ENCODE data around the gene ANKRD36C. TPM values are rescaled to one million over a fixed set of nuclear protein-coding genes. Genes with fewer than 3 reads are reported as not detected.
A peak's percentile ranks its signal among the peaks of the same experiment; 100 is the strongest.
"Not testable (repeated sequence)": the region's sequence is repeated elsewhere in the genome, so short reads cannot be mapped to it uniquely, and the experiment has no call there.

ANKRD36C gene
- total and polyA plus RNA-seq, 9 of the 15 experiments (the other 6 are each of a cell fraction or from before 2014, with no cell fraction given) = 4.4 to 51.6 (median 11.9) TPM

DNA sequence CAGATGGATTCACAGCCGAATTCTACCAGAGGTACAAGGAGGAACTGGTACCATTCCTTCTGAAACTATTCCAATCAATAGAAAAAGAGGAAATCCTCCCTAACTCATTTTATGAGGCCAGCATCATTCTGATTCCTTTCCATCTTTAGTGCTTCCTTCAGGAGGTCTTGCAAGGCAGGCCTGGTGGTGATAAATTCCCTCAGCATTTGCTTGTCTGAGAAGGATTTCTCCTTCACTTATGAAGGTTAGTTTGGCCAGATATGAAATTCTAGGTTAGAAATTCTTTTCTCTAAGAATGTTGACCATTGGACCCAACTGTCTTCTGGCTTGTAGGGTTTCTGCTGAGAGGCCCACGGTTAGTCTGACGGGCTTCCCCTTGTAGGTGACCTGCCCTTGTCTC, 167.4 kb downstream of the ANKRD36C start:
- in situ Hi-C loops (cut with MboI) = loop anchor here (25.0 kb wide), 1 partner anchor 1588 kb away; no protein-coding TSS in a partner anchor
- POLR2A ChIA-PET; CTCF ChIA-PET (ENCODE audit: low intra/inter-chr PET ratio); FAIRE-seq; H2AFZ ChIP-seq (ENCODE audit: low read depth, low read length); H3K36me3 ChIP-seq (ENCODE audit: control insufficient read depth, insufficient read depth, low read length); H3K9me3 ChIP-seq (replicated peaks; ENCODE audit: control insufficient read depth, insufficient read depth, low read depth, low read length); H3K9me1 ChIP-seq (ENCODE audit: control insufficient read depth, insufficient read depth, low read length); intact Hi-C loops (cut with micrococcal nuclease); H4K20me1 ChIP-seq (replicated peaks; ENCODE audit: control insufficient read depth, insufficient read depth, low read length); DNase-seq (ENCODE audit: extremely low read depth in 1 of 4, low spot score in 3 of 4); H3K4me3 ChIP-seq; H3K9ac ChIP-seq (ENCODE audit: insufficient read depth in 1 of 2, low read depth in 2 of 2, low read length in 2 of 2); H3K27me3 ChIP-seq (ENCODE audit: control insufficient read depth in 2 of 2, insufficient read depth in 2 of 2, low read length in 2 of 2); ATAC-seq; H3K4me1 ChIP-seq (replicated peaks in 1 of 2; ENCODE audit: control insufficient read depth in 2 of 2, insufficient read depth in 2 of 2, low read length in 2 of 2); H3K27ac ChIP-seq (ENCODE audit: extremely low read depth, low read depth, low read length); H3K79me2 ChIP-seq (ENCODE audit: control insufficient read depth, insufficient read depth, low read length); BruUV-seq (replicated peaks); H3K4me2 ChIP-seq (ENCODE audit: insufficient read depth, low read length): not testable (repeated sequence)
- 67% methylated on average over 2 of the region's 3 CpGs for WGBS (ENCODE audit: insufficient coverage, low coverage, missing lambda C conversion rate)
- peak; percentile 71; the same call in 1 of the 2 replicates for TF ChIP-seq ZFP1 (CRISPR knock-in tag; IDR thresholded peaks at IDR 0.05)

DNA sequence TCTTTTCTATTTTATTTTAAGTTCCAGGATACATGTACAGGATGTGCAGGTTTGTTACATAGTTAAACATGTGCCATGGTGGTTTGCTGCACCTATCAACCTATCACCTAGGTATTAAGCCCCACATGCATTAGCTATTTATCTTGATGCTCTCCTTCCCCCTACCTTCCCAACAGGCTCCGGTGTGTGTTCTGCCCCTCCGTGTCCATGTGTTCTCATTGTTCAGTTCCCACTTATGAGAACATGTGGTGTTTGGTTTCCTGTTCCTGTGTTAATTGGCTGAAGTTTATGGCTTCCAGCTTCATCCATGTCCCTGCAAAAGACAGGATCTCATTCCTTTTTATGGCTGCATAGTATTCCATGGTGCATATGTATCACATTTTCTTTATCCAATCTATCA, 174.1 kb downstream of the ANKRD36C start:
- H3K4me2 ChIP-seq (ENCODE audit: insufficient read depth, low read length); H3K9me1 ChIP-seq (ENCODE audit: control insufficient read depth, insufficient read depth, low read length); DNase-seq (ENCODE audit: extremely low read depth in 1 of 4, low spot score in 3 of 4); POLR2A ChIA-PET; H3K27ac ChIP-seq (ENCODE audit: extremely low read depth, low read depth, low read length); H4K20me1 ChIP-seq (replicated peaks; ENCODE audit: control insufficient read depth, insufficient read depth, low read length); H3K27me3 ChIP-seq (ENCODE audit: control insufficient read depth in 2 of 2, insufficient read depth in 2 of 2, low read length in 2 of 2); intact Hi-C loops (cut with micrococcal nuclease); H3K4me1 ChIP-seq (replicated peaks in 1 of 2; ENCODE audit: control insufficient read depth in 2 of 2, insufficient read depth in 2 of 2, low read length in 2 of 2); FAIRE-seq; H3K9ac ChIP-seq (ENCODE audit: insufficient read depth in 1 of 2, low read depth in 2 of 2, low read length in 2 of 2); H3K9me3 ChIP-seq (replicated peaks; ENCODE audit: control insufficient read depth, insufficient read depth, low read depth, low read length); CTCF ChIA-PET (ENCODE audit: low intra/inter-chr PET ratio); BruUV-seq (replicated peaks); ATAC-seq; H2AFZ ChIP-seq (ENCODE audit: low read depth, low read length); H3K36me3 ChIP-seq (ENCODE audit: control insufficient read depth, insufficient read depth, low read length); H3K79me2 ChIP-seq (ENCODE audit: control insufficient read depth, insufficient read depth, low read length); H3K4me3 ChIP-seq: not testable (repeated sequence)
- in situ Hi-C loops (cut with MboI) = loop anchor here (25.0 kb wide), 1 partner anchor 1595 kb away; no protein-coding TSS in a partner anchor
- TF ChIP-seq, protein P1, sequence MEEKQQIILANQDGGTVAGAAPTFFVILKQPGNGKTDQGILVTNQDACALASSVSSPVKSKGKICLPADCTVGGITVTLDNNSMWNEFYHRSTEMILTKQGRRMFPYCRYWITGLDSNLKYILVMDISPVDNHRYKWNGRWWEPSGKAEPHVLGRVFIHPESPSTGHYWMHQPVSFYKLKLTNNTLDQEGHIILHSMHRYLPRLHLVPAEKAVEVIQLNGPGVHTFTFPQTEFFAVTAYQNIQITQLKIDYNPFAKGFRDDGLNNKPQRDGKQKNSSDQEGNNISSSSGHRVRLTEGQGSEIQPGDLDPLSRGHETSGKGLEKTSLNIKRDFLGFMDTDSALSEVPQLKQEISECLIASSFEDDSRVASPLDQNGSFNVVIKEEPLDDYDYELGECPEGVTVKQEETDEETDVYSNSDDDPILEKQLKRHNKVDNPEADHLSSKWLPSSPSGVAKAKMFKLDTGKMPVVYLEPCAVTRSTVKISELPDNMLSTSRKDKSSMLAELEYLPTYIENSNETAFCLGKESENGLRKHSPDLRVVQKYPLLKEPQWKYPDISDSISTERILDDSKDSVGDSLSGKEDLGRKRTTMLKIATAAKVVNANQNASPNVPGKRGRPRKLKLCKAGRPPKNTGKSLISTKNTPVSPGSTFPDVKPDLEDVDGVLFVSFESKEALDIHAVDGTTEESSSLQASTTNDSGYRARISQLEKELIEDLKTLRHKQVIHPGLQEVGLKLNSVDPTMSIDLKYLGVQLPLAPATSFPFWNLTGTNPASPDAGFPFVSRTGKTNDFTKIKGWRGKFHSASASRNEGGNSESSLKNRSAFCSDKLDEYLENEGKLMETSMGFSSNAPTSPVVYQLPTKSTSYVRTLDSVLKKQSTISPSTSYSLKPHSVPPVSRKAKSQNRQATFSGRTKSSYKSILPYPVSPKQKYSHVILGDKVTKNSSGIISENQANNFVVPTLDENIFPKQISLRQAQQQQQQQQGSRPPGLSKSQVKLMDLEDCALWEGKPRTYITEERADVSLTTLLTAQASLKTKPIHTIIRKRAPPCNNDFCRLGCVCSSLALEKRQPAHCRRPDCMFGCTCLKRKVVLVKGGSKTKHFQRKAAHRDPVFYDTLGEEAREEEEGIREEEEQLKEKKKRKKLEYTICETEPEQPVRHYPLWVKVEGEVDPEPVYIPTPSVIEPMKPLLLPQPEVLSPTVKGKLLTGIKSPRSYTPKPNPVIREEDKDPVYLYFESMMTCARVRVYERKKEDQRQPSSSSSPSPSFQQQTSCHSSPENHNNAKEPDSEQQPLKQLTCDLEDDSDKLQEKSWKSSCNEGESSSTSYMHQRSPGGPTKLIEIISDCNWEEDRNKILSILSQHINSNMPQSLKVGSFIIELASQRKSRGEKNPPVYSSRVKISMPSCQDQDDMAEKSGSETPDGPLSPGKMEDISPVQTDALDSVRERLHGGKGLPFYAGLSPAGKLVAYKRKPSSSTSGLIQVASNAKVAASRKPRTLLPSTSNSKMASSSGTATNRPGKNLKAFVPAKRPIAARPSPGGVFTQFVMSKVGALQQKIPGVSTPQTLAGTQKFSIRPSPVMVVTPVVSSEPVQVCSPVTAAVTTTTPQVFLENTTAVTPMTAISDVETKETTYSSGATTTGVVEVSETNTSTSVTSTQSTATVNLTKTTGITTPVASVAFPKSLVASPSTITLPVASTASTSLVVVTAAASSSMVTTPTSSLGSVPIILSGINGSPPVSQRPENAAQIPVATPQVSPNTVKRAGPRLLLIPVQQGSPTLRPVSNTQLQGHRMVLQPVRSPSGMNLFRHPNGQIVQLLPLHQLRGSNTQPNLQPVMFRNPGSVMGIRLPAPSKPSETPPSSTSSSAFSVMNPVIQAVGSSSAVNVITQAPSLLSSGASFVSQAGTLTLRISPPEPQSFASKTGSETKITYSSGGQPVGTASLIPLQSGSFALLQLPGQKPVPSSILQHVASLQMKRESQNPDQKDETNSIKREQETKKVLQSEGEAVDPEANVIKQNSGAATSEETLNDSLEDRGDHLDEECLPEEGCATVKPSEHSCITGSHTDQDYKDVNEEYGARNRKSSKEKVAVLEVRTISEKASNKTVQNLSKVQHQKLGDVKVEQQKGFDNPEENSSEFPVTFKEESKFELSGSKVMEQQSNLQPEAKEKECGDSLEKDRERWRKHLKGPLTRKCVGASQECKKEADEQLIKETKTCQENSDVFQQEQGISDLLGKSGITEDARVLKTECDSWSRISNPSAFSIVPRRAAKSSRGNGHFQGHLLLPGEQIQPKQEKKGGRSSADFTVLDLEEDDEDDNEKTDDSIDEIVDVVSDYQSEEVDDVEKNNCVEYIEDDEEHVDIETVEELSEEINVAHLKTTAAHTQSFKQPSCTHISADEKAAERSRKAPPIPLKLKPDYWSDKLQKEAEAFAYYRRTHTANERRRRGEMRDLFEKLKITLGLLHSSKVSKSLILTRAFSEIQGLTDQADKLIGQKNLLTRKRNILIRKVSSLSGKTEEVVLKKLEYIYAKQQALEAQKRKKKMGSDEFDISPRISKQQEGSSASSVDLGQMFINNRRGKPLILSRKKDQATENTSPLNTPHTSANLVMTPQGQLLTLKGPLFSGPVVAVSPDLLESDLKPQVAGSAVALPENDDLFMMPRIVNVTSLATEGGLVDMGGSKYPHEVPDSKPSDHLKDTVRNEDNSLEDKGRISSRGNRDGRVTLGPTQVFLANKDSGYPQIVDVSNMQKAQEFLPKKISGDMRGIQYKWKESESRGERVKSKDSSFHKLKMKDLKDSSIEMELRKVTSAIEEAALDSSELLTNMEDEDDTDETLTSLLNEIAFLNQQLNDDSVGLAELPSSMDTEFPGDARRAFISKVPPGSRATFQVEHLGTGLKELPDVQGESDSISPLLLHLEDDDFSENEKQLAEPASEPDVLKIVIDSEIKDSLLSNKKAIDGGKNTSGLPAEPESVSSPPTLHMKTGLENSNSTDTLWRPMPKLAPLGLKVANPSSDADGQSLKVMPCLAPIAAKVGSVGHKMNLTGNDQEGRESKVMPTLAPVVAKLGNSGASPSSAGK (IDR thresholded peaks at IDR 0.05) = peak; percentile 51; the same call in 1 of the 2 replicates
- TF ChIP-seq KLF16 (IDR thresholded peaks at IDR 0.05) (peak; percentile 22; the same call in 1 of the 2 replicates), ZNF146 (CRISPR knock-in tag; IDR thresholded peaks at IDR 0.05; ENCODE audit: unreplicated experiment) (peak; percentile 53)
- WGBS (ENCODE audit: insufficient coverage, low coverage, missing lambda C conversion rate) = 100% methylated on average over 2 of the region's 2 CpGs

All from K562 (cell line).